Measurements from ENCODE around the gene CKAP2.
"Not testable (repeated sequence)": the region's sequence is repeated elsewhere in the genome, so short reads cannot be mapped to it uniquely, and the experiment has no call there.

CKAP2 gene, protein sequence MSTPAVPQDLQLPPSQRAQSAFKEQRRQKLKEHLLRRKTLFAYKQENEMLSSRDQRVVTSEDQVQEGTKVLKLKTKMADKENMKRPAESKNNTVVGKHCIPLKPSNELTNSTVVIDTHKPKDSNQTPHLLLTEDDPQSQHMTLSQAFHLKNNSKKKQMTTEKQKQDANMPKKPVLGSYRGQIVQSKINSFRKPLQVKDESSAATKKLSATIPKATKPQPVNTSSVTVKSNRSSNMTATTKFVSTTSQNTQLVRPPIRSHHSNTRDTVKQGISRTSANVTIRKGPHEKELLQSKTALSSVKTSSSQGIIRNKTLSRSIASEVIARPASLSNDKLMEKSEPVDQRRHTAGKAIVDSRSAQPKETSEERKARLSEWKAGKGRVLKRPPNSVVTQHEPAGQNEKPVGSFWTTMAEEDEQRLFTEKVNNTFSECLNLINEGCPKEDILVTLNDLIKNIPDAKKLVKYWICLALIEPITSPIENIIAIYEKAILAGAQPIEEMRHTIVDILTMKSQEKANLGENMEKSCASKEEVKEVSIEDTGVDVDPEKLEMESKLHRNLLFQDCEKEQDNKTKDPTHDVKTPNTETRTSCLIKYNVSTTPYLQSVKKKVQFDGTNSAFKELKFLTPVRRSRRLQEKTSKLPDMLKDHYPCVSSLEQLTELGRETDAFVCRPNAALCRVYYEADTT

DNA sequence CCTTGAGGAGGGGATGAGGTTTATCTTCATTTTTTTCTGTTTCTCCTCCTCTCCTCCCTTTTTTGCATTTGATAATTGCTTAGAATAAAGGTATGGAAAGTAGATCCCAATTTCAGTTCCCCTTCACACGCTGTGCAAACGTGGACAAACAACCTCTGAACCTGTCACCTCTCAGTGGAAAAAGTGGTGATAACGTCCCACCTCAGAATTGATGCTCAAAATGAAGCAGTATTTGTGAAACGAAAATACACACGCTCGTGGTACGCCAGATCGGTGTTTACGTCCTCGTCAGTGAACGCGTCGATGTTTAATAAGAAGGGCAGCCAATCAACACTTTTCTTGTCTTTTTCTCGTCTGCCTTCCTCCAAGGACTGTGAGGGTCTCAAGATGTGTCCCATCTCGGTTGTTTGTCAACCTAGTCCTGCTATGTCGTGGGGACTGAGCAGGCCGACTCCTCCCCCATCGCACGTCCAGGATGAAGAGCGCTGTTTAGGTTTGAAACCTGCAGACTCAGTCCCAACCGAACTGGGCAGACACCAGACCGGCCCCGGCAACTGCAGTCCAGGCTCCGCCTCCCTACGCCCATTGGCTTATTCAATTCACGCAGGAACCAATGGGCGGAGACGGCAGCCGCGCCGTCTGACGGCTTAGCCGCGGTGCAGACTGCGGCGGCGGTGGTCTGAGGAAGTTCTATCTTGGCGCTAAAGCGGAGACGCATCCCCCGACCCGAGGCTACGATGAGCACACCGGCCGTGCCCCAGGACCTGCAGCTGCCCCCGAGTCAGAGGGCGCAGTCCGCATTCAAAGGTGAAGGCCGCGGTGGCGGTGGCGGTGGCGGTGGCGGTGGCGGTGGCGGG is at the start of gene CKAP2:
CKAP2 (plus strand) TSS at position 659 of the 857 bp plus-strand sequence; CDS start at position 738, 79 bp downstream.
- DNase-seq (ENCODE audit: insufficient read length, low spot score) (peak; percentile 95), FAIRE-seq (no peak)

DNA sequence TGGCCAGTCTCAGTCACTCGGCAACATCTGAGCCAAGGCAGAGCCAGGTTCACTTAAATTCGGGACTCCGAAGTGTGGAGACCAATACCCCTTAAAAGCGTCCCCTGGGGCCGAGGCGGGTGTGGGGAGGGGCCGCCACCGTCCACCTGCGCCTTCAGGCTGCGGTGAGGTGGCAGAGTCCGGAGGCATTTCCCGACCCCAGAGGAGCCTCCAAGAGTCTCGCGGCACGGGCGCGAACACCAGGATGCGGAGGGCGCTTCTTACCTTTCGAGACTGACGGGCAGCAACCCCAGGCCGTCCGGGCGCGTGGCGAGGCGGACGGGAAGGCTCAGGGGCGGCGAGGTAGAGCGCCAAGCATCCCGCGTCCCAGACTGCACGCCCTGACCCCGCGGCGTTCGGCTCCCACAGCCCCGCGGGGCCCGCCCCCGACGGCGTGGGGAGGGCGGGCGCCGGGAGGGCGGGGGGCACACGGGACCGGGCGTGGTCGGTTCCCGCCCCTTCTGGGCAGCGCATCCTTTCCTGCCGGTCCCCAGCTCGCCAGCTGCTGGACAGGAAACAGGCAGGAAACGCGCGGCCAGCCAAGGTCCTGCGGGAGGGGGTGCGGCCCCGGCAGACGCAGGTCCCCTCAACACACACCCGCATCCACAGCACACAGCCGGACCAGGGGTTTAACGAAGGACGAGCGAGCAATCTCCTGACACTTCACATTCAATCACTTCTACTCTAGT is 49.3 kb upstream of the CKAP2 start, which contains the start of gene THSD1:
THSD1 (minus strand) TSS at position 406 of the 728 bp plus-strand sequence. CDS start 3,572 bp downstream, outside the sequence.
- FAIRE-seq (no peak), DNase-seq (ENCODE audit: insufficient read length, low spot score) (peak; percentile 52)

DNA sequence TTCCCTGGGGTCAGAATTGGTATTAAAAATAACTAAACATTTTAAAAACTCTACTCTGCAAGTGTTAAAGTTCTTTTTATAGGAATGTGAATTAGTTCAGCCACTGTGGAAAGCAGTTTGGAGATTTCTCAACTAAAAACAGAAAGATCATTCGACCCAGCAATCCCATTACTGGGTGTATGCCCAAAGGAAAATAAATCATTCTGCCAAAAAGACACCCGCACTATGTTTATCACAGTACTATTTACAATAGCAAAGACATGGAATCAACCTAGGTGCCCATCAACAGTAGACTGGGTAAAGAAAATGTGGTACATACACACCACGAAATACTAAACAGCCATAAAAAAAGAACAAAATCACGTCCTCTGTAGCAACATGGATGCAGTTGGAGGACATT is 48.6 kb upstream of the CKAP2 start:
- no peak for FAIRE-seq
- no peak for DNase-seq (ENCODE audit: insufficient read length, low spot score)

GRCh38 chr13:52407436-52407835 is 47.8 kb upstream of the CKAP2 start:
- not testable (repeated sequence) for FAIRE-seq; DNase-seq (ENCODE audit: insufficient read length, low spot score)

DNA sequence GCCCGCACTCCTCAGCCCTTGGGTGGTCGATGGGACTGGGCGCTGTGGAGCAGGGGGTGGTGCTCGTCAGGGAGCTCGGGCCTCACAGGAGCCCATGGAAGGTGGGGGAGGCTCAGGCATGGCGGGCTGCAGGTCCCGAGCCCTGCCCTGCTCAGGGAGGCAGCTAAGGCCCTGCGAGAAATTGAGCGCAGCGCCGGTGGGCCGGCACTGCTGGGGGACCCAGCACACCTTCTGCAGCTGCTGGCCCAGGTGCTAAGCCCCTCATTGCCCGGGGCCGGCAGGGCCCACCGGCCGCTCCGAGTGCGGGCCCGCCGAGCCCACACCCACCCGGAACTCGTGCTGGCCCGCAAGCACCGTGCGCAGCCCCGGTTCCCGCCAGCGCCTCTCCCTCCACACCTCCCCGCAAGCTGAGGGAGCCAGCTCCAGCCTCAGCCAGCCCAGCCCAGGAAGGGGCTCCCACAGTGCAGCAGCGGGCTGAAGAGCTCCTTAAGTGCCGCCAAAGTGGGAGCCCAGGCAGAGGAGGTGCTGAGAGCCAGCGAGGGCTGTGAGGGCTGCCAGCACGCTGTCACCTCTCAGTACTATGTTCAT is 47.1 kb upstream of the CKAP2 start:
- FAIRE-seq; DNase-seq (ENCODE audit: insufficient read length, low spot score): not testable (repeated sequence)

- peak; percentile 44 for DNase-seq (ENCODE audit: insufficient read length, low spot score)
- FAIRE-seq, result no peak
Observed at GRCh38 chr13:52411629-52412028, 43.6 kb upstream of the CKAP2 start.

- DNase-seq (ENCODE audit: insufficient read length, low spot score), result no peak
- FAIRE-seq, result no peak
Observed at GRCh38 chr13:52412128-52412527, 43.1 kb upstream of the CKAP2 start.

GRCh38 chr13:52414051-52414450 is 41.2 kb upstream of the CKAP2 start:
- DNase-seq (ENCODE audit: insufficient read length, low spot score) (no peak), FAIRE-seq (no peak)

DNA sequence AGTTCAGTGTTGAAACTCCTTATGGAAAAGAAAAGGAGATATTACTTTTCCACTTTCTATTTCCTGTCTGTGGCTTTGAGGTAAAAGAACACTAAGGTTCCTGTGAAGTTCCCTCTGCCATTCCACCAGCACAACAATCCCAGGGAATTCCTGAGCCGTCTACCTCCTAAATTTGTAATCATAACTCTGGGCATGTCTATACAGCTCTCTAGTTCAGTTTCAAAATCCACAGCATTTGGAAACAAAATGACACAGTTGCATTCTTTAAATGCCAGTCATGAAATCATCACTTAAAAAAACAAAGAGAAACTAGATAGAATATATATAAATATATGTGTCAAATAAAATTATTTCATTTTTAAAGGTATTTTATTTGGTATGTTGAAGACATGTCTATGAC is 40.3 kb upstream of the CKAP2 start:
- FAIRE-seq, result no peak

DNA sequence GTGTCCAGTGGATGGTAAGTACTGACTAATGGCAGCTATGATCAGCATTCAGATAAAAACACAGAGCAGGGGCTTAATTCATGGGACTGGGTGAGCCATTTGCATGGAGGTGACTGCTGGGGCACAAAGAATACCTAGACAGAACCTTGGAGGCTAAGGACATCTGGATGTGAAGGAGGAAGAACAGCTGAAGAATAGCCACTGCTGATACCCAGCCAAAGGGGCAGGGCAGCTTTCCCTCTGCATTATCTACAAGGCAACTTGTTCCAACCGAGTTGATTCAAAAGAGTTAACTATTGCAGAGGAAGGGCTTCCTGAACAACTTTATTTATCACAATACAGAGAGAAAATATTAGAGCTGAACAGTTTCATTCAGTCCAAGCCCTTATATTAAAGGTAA is 36.2 kb upstream of the CKAP2 start:
- FAIRE-seq, result no peak
- no peak for DNase-seq (ENCODE audit: insufficient read length, low spot score)

More for the DNA sequence above, 40.3 kb upstream of the CKAP2 start:
- DNase-seq (ENCODE audit: insufficient read length, low spot score), result no peak

- FAIRE-seq, result no peak
- DNase-seq (ENCODE audit: insufficient read length, low spot score), result no peak
Observed at GRCh38 chr13:52421216-52421615, 34.1 kb upstream of the CKAP2 start.

- FAIRE-seq, result no peak
- DNase-seq (ENCODE audit: insufficient read length, low spot score), result no peak
Observed at GRCh38 chr13:52428295-52428694, 27.0 kb upstream of the CKAP2 start.

GRCh38 chr13:52432456-52432855 is 22.8 kb upstream of the CKAP2 start:
- FAIRE-seq (no peak), DNase-seq (ENCODE audit: insufficient read length, low spot score) (no peak)

DNA sequence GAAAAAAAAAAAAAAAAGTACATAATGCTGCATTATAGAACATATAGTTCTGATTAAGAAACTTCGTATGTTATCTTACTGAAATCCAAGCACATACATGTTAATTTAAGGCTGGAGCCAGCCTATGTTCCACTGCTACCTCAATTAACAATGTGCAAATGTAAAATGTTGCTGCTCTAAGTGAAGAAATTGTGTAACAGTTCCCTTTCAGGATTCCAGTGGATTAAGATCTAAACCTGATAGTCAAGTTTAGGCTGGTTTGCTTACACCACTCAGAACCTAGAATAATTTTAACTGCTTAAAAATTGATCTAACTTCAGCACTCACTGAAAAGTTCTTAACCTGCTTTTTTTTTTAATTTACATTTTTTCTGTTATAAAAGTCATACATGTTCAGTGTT is 9.0 kb upstream of the CKAP2 start:
- DNase-seq (ENCODE audit: insufficient read length, low spot score) (no peak), FAIRE-seq (no peak)

GRCh38 chr13:52447354-52447753 is 7.9 kb upstream of the CKAP2 start:
- FAIRE-seq, result peak; percentile 73
- no peak for DNase-seq (ENCODE audit: insufficient read length, low spot score)

- no peak for DNase-seq (ENCODE audit: insufficient read length, low spot score)
- no peak for FAIRE-seq
Observed at GRCh38 chr13:52447815-52448552, 7.3 kb upstream of the CKAP2 start.

GRCh38 chr13:52449331-52450011 is 5.8 kb upstream of the CKAP2 start:
- no peak for DNase-seq (ENCODE audit: insufficient read length, low spot score)
- FAIRE-seq, result peak; percentile 31

GRCh38 chr13:52450012-52450792 is 5.1 kb upstream of the CKAP2 start, which contains the start of gene VPS36:
VPS36 (minus strand) TSS chr13:52450634; CDS start chr13:52450594, 40 bp downstream.
- DNase-seq (ENCODE audit: insufficient read length, low spot score) (peak; percentile 69), FAIRE-seq (peak; percentile 77)

Data from GM19239 (cell line).